Neural crest cell (in vitro differentiated cells): ENCODE measurements around the gene TNP2. TPM values are rescaled to one million over a fixed set of nuclear protein-coding genes. Genes with fewer than 3 reads are reported as not detected.

ENCODE experiments used
- DNase-seq: peaks from one replicate; pipeline ENCODE4 v3.0.0; 2021; ENCODE audit warnings: low read depth, mixed read lengths, low spot score
- H3K27ac Mint-ChIP-seq: one replicate; pipeline ENCODE4 v1.8.0; 2021; ENCODE audit warnings: mild to moderate bottlenecking, mixed read lengths; ENCODE audit not compliant: unreplicated experiment
- H3K27me3 Mint-ChIP-seq: 2 replicates; pipeline ENCODE4 v1.8.0; 2021; ENCODE audit warnings: low read depth, mild to moderate bottlenecking, mixed read lengths
- H3K36me3 Mint-ChIP-seq: 2 replicates; pipeline ENCODE4 v1.8.0; 2021; ENCODE audit warnings: low read depth, mild to moderate bottlenecking, mixed read lengths
- H3K4me1 Mint-ChIP-seq: 2 replicates; pipeline ENCODE4 v1.8.0; 2021; ENCODE audit warnings: mixed read lengths
- H3K4me3 Mint-ChIP-seq: one replicate; pipeline ENCODE4 v1.8.0; 2021; ENCODE audit warnings: mild to moderate bottlenecking, mixed read lengths
- H3K9me3 Mint-ChIP-seq: 2 replicates; pipeline ENCODE4 v1.8.0; 2021; ENCODE audit warnings: mixed read lengths
- long read RNA-seq: library from polyadenylated mRNA; unstranded; transcript quantifications from one replicate; pipeline ENCODE4 v2.0.0, GENCODE V29; 2020
- total RNA-seq: library from RNA; stranded (reverse); gene quantifications from 2 replicates; pipeline ENCODE4 v1.2.1, GENCODE V29; 2021
- TF ChIP-seq, protein P1 (sequence below): fragments of 200-600 bp; sonication (generic); conservative IDR thresholded peaks from 2 replicates; pipeline ENCODE4 v1.5.0; 2021; ENCODE audit warnings: antibody characterized with exemption, mild to moderate bottlenecking

TNP2 gene
- not detected in 2 replicates for total RNA-seq
- long read RNA-seq, result 0 reads

DNA sequence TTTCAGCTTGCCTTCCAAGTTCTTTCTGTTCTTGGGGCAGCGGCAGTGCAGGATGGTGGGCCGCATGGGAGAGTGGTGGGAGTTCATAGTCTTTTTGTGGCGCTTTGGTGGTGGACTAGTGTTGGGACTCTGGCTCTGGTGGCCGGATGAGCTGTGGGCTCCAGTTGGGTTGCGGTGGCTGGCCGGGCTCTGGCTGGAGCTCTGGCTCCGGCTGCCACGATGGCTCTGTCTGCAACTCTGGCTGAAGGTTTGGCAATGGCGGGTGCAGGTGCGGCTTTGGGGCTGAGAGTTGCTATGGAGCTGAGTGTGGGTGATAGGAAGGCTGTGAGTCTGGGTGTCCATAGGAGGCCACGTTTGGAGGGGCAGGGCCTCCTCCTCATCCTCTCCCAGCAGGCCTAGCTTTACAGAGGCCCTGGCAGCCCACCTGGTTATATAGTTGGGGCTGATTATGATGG lies at the start of gene TNP2:
Gene TNP2, minus strand, starts transcription at position 405 of the 455 bp plus-strand sequence. Its CDS starts 63 bp downstream, at position 342.
- Mint-ChIP-seq H3K9me3 (no peaks in the 10 kb centered on the region), H3K4me3 (no peak within 1 kb of the TSS), H3K27ac (peak within 1 kb of the TSS; percentile 2), H3K4me1 (peaks cover 8% of the 10 kb centered on the region), H3K27me3 (no peaks in the 10 kb centered on the region), H3K36me3 (no peaks in the 10 kb centered on the region)
- TF ChIP-seq, protein P1, sequence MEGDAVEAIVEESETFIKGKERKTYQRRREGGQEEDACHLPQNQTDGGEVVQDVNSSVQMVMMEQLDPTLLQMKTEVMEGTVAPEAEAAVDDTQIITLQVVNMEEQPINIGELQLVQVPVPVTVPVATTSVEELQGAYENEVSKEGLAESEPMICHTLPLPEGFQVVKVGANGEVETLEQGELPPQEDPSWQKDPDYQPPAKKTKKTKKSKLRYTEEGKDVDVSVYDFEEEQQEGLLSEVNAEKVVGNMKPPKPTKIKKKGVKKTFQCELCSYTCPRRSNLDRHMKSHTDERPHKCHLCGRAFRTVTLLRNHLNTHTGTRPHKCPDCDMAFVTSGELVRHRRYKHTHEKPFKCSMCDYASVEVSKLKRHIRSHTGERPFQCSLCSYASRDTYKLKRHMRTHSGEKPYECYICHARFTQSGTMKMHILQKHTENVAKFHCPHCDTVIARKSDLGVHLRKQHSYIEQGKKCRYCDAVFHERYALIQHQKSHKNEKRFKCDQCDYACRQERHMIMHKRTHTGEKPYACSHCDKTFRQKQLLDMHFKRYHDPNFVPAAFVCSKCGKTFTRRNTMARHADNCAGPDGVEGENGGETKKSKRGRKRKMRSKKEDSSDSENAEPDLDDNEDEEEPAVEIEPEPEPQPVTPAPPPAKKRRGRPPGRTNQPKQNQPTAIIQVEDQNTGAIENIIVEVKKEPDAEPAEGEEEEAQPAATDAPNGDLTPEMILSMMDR, result no peak
- no peak for DNase-seq

DNA sequence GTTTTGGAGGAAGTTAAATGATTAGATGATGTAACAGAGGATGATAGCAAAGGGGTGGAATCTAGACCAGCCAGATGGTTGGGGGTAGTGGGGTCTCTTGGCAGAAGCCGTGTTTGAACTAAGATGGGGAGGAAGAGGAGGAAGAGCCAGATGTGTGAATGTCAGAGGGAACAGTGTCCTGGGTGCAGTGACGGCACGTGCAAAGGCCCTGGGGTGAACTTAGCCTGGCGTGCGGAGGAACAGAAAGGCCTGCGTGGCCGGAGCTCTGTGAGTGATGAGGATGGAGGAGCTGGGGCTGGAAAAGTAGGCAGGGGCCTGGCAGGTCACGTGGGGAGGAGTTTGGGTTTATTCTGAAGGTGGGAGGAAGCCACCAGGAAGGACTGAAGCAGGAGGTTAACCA lies 49.7 kb upstream of the TNP2 start:
- Mint-ChIP-seq H3K27me3 (peaks cover 12% of the 10 kb centered on the region), H3K4me1 (peaks cover 13% of the 10 kb centered on the region), H3K9me3 (no peaks in the 10 kb centered on the region), H3K4me3 (no peak overlapping the region), H3K27ac (no peak overlapping the region), H3K36me3 (no peaks in the 10 kb centered on the region)
- TF ChIP-seq, protein P1, result no peak
- no peak for DNase-seq

DNA sequence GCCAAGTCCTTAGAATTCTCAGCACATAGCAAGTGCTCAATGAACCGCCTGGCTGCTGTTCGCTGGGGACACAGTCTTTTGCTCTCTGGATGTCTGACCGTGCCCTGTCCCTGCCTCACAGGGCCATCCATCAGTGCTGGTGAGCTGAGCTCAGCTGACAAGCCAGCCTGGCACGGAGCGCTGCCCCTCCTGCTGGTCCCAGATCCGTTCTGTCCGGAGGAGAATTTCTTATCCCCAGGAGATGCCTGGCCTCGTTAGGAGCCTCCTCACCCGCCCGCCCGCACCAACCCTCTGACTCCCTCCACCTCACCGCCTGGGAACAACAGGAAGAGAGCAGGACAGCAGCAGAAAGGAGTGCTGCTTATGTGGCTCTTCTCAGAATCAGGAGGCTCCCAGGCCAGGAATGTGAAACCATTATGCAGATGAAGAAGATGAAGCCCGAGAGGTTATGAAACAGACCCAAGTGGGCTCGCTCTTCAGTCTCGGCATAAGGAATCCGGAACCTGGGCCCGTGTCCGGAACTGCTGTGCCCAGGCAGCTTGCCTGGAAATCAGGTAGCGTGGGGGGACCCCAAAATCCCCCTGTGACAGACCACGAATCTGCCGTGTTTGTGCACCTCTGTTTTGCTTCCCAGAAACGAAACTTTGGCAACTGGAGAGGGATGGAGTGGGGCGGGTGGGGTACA lies 47.3 kb upstream of the TNP2 start:
- Mint-ChIP-seq H3K27ac (peak overlapping the region; percentile 35), H3K27me3 (peaks cover 12% of the 10 kb centered on the region), H3K4me1 (peaks cover 23% of the 10 kb centered on the region), H3K9me3 (no peaks in the 10 kb centered on the region), H3K36me3 (no peaks in the 10 kb centered on the region), H3K4me3 (peak overlapping the region; percentile 5)
- TF ChIP-seq, protein P1, result no peak
- no peak for DNase-seq

DNA sequence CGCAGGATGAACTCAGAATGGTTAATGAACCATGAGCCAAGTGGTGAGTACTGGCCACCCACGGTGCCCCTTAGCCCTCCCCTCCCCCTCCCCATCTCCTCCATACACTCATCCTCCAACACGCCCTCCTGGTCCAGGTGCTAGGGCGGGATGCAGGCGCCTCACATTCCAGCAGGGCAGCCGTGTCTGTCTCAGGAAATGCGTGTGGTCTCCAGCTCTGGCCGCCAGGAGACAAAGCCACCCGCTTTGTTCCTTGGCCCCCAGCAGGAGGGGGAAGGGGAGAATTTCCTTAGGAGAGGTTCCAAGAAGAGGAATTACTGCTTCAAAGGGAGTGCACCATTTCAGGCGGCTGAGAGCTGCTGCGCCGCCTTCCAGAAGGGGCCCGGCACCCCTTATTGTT lies 46.4 kb upstream of the TNP2 start:
- Mint-ChIP-seq H3K4me1 (peaks cover 23% of the 10 kb centered on the region), H3K4me3 (no peak overlapping the region), H3K9me3 (no peaks in the 10 kb centered on the region), H3K27me3 (peaks cover 12% of the 10 kb centered on the region), H3K36me3 (no peaks in the 10 kb centered on the region), H3K27ac (no peak overlapping the region)
- TF ChIP-seq, protein P1, result peak; percentile 48
- peak; percentile 14 for DNase-seq

DNA sequence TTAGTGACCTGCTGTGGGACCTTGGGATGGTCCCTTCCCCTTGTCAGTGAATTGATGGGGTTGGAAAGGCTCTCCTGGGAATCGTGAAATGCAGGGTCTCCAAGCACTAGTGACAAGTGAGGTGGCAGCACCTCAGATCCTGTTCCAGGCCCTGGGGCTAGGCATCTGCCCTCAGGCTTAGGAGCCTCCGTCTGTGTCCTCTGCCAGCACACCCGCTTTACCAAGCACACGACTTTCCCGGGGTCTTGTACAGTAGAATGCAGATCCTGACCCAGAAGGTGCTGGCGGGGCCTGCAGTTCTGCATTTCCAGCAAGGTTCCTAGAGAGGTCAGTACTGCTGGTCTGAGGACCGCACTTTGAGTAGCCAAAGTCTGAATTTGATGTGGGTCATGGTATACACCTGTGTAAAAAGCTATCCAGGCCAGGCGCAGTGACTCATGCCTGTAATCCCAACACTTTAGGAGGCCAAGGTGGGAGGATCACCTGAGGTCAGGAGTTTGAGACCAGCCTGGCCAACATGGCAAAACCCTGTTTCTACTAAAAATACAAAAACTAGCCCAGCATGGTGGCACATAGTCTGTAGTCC lies 45.3 kb upstream of the TNP2 start:
- H3K4me3 Mint-ChIP-seq, result no peak overlapping the region
- no peak overlapping the region for H3K27ac Mint-ChIP-seq
- TF ChIP-seq, protein P1, result no peak
- H3K36me3 Mint-ChIP-seq, result no peaks in the 10 kb centered on the region
- peaks cover 12% of the 10 kb centered on the region for H3K27me3 Mint-ChIP-seq
- no peak for DNase-seq
- H3K4me1 Mint-ChIP-seq, result peaks cover 28% of the 10 kb centered on the region
- H3K9me3 Mint-ChIP-seq, result no peaks in the 10 kb centered on the region
